BJ (cell line): ENCODE data around the gene NECTIN1. TPM values are rescaled to one million over a fixed set of nuclear protein-coding genes. Genes with fewer than 3 reads are reported as not detected.

ENCODE experiments used
- CTCF ChIA-PET: fragments of 350-600 bp; formaldehyde crosslinking; extraction: SDS; loops from one replicate; lab custom pipeline; 2021; ENCODE audit warnings: antibody characterized with exemption, inconsistent platforms; lab: Yijun Ruan, JAX
- POLR2A ChIA-PET: fragments of 300-600 bp; sonication (Branson Sonifier 250); formaldehyde crosslinking; extraction: SDS; loops from one replicate; lab custom pipeline; 2021; ENCODE audit warnings: antibody characterized with exemption; lab: Charles Lee
- DNase-seq: peaks from one replicate; pipeline ENCODE4 v3.0.0-alpha.2; 2011; ENCODE audit warnings: low read depth
- H3K27me3 ChIP-seq: 2 replicates; pipeline ENCODE4 v1.6.0; 2011; ENCODE audit warnings: low read length; ENCODE audit not compliant: control insufficient read depth, insufficient read depth
- H3K36me3 ChIP-seq: 2 replicates; pipeline ENCODE4 v1.5.1; 2011; ENCODE audit warnings: low read length; ENCODE audit not compliant: control insufficient read depth, insufficient read depth
- H3K4me3 ChIP-seq: 2 replicates; pipeline ENCODE4 v1.5.1; 2011; ENCODE audit warnings: low read depth, mild to moderate bottlenecking, control low read depth, low read length
- polyA plus RNA-seq: library from polyadenylated mRNA; depleted of rRNA; stranded (reverse); fragments of >200 nt; gene quantifications from 2 replicates; pipeline ENCODE4 v1.2.3, GENCODE V29; 2011
- TF ChIP-seq, protein P1 (sequence below): IDR thresholded peaks from 2 replicates; pipeline ENCODE4 v1.5.1; 2011; ENCODE audit warnings: low read depth, mild to moderate bottlenecking, control low read depth, inconsistent platforms, low read length, moderate library complexity; ENCODE audit not compliant: insufficient read depth

NECTIN1 gene
- polyA plus RNA-seq, 1 experiment, result 3.0 TPM

GRCh38 chr11:119754199-119754598 lies 25.2 kb upstream of the NECTIN1 start:
- TF ChIP-seq, protein P1, sequence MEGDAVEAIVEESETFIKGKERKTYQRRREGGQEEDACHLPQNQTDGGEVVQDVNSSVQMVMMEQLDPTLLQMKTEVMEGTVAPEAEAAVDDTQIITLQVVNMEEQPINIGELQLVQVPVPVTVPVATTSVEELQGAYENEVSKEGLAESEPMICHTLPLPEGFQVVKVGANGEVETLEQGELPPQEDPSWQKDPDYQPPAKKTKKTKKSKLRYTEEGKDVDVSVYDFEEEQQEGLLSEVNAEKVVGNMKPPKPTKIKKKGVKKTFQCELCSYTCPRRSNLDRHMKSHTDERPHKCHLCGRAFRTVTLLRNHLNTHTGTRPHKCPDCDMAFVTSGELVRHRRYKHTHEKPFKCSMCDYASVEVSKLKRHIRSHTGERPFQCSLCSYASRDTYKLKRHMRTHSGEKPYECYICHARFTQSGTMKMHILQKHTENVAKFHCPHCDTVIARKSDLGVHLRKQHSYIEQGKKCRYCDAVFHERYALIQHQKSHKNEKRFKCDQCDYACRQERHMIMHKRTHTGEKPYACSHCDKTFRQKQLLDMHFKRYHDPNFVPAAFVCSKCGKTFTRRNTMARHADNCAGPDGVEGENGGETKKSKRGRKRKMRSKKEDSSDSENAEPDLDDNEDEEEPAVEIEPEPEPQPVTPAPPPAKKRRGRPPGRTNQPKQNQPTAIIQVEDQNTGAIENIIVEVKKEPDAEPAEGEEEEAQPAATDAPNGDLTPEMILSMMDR, result no peak
- Histone ChIP-seq H3K4me3 (no peak overlapping the region), H3K27me3 (peaks cover 15% of the 10 kb centered on the region), H3K36me3 (no peaks in the 10 kb centered on the region)
- POLR2A ChIA-PET, result no interaction called here
- CTCF ChIA-PET, result no interaction called here
- DNase-seq, result no peak

DNA sequence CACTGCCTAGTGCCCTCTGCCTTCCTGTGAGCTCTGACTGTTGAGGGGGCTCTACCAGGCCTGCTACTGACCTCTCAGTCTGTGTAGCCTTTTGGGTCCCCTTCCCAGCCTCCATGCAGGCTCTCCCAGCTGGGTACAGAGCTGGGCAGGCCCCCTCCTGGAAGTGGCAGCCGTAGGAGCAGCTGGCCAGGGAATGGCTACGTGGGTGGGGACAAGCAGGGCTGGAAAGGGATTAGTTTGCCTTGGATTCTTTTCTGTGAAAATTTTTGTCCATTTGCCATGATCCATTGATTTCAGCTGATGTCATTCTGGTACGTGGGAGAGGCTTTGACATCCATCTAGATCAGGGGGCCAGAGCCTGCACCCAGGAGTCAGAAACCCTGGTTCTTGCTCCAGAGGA lies 23.9 kb upstream of the NECTIN1 start:
- TF ChIP-seq, protein P1, result no peak
- no peaks in the 10 kb centered on the region for H3K36me3 ChIP-seq
- no peak for DNase-seq
- peaks cover 15% of the 10 kb centered on the region for H3K27me3 ChIP-seq
- ChIA-PET POLR2A (no interaction called here), CTCF (interaction anchor here (1.1 kb wide), 1 partner anchor 24 kb away, joined by 3 read pairs; the partner anchor contains the start of gene NECTIN1)
- H3K4me3 ChIP-seq, result no peak overlapping the region

DNA sequence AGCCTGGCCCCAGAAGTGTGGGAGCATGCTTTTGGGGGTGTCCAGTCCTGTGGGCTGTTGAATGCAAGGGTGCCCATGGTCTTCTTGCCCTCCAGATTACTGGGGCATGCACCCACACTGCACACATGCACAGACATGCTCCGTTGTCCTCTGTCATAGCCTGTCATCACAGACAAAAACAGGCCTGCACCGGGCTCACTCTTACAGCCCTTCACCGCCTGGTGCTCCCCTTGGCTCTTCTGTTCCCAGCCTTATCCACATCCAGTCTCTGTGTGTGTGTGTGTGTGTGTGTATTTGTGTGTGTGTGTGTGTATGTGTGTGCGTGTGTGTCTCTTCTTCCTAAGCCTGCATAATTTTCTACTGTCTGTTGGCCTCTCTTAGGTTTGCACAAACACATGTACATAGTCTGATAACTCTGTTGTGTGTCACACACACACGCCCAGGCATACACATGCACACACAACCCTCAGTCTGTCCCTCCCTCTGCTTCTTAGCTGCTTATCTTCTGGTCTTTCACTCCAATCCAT lies 23.4 kb upstream of the NECTIN1 start:
- no peak overlapping the region for H3K4me3 ChIP-seq
- peaks cover 15% of the 10 kb centered on the region for H3K27me3 ChIP-seq
- CTCF ChIA-PET, result interaction anchor here (0.6 to 1.1 kb wide), 2 partner anchors 23 to 122 kb away, joined by 3 read pairs; partner anchors contain the start of gene NECTIN1
- POLR2A ChIA-PET, result no interaction called here
- H3K36me3 ChIP-seq, result no peaks in the 10 kb centered on the region
- TF ChIP-seq, protein P1, result no peak
- DNase-seq, result no peak

DNA sequence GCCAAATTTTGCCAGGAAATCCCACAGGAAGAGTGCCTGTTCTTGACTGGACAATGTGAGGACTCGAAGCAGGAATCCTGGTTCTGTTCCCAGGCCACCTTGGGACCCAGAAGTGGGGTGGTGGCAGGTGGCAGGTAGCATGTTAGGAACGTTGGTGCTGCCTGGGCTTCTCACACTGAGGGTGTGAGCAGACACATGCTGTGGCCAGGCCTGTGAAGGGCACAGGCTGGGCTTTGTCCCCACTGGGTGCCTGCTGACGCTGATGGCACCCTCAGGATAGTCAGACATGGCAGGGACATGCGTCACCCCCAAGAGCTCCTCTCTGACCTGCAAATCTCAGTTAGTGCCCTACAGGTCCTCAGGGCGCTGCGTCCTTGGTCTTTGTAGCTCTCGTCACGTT lies 21.1 kb upstream of the NECTIN1 start:
- H3K27me3 ChIP-seq, result peaks cover 15% of the 10 kb centered on the region
- TF ChIP-seq, protein P1, result no peak
- no peaks in the 10 kb centered on the region for H3K36me3 ChIP-seq
- ChIA-PET POLR2A (no interaction called here), CTCF (interaction anchor here (0.5 to 1.3 kb wide), 2 partner anchors 21 to 1041 kb away, joined by 3 to 6 read pairs; partner anchors contain the start of gene NECTIN1)
- DNase-seq, result no peak
- no peak overlapping the region for H3K4me3 ChIP-seq

DNA sequence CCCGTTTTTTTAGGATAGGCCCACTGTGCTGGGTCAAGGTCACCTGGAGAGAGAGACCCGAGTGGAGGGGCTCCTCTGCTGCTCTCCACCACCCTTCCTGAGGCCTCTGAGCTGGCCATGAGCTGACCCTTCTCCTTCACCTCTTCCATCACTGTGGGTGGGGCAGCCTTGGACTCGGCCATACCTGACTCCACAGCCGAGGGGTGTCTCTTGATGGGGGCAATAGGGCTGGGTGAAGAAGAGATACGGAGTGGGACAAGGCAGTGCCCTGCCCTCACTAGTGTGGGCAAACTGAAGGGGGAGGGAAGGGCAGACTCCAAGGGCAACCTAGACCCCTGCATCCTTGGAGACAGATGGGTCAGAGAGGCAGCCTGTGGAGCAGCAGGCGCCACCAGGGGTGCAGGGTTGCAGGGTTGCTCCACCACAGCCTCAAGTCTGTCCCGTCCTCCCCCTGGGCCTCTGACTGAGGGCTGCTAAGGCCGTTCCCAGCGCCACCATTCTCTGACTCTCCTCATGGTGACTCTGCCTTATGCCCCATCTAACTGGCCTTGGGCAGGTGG lies 20.1 kb upstream of the NECTIN1 start:
- TF ChIP-seq, protein P1, result no peak
- H3K27me3 ChIP-seq, result peaks cover 13% of the 10 kb centered on the region
- no peak overlapping the region for H3K4me3 ChIP-seq
- DNase-seq, result no peak
- H3K36me3 ChIP-seq, result no peaks in the 10 kb centered on the region
- ChIA-PET CTCF (no interaction called here), POLR2A (no interaction called here)
